Measurements from ENCODE around the gene RARA.
"Not testable (repeated sequence)": the region's sequence is repeated elsewhere in the genome, so short reads cannot be mapped to it uniquely, and the experiment has no call there.

The RARA gene

DNA sequence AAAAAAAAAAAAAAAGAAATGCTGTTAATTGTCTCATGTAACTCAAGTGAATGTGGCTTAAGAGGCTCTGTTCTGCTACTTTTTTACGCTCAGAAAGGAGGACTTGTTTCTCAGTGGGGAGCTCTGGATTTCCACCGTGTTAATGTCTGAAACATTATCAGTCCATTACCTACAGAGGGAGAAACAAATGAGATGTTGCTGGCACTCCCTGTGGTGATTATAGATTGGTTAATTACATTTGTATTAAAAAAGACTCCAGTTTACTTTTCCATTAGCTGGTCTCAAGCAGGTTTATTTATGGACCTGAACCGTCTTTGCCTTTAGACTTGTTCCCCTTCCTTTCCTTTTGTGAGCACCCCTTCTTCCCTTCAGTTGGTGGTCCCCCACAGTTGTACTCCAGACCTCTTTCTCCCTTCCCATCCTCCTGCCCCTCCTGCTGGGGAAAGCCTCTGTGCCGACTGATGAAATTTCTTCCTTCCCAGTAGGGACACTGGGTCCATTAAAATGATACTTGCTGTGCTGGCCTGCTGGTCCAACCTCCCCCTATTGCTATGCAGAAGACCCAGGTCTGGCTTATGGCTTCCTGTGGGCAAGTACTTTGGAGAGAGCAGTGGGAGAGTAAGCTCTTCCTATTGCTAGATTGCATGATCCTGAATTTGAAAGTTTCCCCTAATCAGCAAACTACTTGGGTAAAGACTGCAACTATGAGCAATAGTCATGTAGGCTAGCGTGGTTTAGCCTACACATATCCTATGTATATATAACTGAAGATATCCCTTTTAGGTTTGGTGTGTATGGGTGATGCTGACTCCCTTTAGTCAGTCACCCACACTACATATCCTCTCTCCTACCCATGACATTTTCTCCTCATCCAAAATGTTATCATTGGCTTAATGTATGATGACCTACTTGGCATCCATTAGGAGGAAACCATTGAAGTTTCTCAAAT, 13.2 kb upstream of the RARA start:
- DNase-seq (ENCODE audit: low read depth, low spot score), result no peak
- H3K4me3 ChIP-seq (ENCODE audit: low read length), result no peak overlapping the region

DNA sequence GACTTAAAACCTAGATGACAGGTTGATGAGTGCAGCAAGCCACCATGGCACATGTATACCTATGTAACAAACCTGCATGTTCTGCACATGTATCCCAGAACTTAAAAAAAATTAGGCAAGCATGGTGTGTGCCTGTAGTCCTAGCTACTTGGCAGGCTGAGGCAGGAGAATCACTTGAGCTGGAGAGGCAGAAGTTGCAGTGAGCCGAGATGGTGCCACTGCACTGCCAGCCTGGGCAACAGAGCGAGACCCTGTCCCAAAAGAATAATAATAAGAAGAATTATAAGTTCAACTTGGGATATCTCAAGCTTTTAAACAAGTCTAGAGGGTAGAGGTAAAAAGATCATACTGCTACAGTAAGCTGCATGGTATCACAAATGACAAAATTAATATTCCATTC, 11.5 kb upstream of the RARA start:
- no peak for DNase-seq (ENCODE audit: low read depth, low spot score)

GRCh38 chr17:40298726-40299125, 10.3 kb upstream of the RARA start:
- H3K4me3 ChIP-seq (ENCODE audit: low read length), result no peak overlapping the region
- DNase-seq (ENCODE audit: low read depth, low spot score), result no peak

More for the DNA sequence above, 11.5 kb upstream of the RARA start:
- H3K4me3 ChIP-seq (ENCODE audit: low read length), result no peak overlapping the region

DNA sequence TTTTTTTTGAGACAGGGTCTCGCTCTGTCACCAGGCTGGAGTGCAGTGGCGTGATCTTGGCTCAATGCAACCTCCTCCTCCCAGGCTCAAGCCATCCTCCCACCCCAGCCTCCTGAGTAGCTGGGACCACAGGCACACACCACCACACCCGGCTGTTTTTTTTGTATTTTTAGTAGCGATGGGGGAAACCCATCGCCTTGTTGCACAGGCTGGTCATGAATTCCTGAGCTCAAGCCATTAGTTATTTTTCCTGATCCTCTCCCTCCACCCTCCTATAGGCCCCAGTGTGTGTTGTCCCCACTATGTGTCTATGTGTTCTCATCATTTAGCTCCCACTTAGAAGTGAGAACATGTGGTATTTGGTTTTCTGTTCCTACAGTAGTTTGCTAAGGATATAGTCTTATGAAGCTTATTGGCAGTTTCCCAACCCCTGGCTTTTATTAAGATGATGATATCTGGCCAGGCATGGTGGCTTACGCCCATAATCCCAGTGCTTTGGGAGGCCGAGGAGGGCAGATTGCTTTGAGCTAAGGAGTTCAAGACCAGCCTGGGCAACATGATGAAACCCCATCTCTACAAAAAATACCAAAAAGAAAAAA, 9.7 kb upstream of the RARA start:
- DNase-seq (ENCODE audit: low read depth, low spot score); H3K4me3 ChIP-seq (ENCODE audit: low read length): not testable (repeated sequence)

- DNase-seq (ENCODE audit: low read depth, low spot score), result no peak
- no peak overlapping the region for H3K4me3 ChIP-seq (ENCODE audit: low read length)
Observed at GRCh38 chr17:40301315-40301714, 7.7 kb upstream of the RARA start.

DNA sequence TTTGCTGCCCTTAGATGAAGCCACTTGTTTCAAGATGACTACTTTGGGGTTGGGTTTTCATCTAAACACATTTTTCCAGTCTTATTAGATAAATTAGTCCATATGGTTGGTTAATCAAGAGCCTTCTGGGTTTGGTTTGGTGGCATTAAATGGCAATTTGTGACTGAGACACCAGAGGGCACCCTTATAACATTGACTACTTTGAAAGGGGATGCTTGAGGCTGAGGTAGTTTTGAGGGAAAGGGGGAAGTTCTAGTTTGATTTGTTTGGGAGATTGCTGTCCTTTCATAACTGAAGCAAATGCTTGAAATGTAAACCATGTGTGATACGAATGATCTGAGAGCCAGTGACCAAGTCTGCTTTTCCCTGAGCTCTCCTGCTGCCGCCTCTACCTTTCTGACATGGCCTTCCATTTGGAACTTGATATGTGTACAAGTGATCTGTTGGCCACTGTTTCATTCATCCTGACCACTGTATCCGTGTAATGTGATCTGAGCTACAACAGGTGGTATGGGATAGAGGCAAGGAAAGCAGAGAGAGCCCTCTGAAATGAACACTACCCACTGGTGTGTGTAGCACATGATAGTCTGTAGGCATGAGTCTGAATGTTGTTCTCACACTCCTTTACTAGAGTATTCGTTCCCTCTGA, 5.8 kb upstream of the RARA start:
- no peak for DNase-seq (ENCODE audit: low read depth, low spot score)

DNA sequence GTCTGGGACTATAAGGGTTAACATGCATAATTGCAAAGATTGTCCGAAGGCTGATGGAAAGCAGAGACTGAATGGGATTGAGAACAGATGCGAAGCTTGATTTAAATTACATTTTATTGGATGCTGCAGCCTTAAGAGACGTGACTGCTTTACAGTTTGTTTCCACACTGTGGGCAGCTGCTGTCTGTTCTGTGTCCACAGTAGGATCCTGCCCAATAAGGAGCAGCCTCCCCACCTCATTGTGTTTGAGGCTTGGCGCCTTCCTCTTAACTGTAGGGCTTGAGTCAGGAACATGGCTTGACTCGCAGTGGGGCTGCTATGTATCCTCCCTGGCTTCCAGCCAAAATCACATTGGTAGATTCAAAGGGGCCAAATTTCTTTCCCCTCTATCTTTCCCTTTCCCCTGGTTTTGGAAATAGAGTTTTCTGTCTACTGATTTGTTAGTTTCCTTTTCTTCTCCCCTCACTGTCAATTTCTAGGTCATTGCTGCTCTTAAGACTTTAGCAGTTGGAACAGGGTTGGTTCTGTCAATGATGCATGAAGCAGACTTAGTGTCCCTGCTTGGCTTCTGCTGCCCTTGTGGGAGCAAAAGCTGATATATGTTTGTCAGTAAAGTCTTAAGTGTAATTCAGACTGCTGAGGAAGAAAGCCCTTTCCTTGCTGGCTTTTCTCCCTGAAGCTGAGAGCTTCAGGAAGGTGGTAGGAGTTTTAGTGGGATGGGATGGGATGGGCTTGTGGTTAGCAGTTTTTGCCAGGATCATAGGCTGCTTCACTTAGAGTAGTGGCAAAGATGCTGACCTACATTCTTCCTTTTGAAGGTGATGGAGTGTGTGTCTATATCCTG, 5.0 kb upstream of the RARA start:
- no peak for DNase-seq (ENCODE audit: low read depth, low spot score)
- H3K4me3 ChIP-seq (ENCODE audit: low read length), result no peak overlapping the region

More for the DNA sequence above, 5.8 kb upstream of the RARA start:
- no peak overlapping the region for H3K4me3 ChIP-seq (ENCODE audit: low read length)

- not testable (repeated sequence) for DNase-seq (ENCODE audit: low read depth, low spot score); H3K4me3 ChIP-seq (ENCODE audit: low read length)
Observed at GRCh38 chr17:40304552-40304863, 4.5 kb upstream of the RARA start.

DNA sequence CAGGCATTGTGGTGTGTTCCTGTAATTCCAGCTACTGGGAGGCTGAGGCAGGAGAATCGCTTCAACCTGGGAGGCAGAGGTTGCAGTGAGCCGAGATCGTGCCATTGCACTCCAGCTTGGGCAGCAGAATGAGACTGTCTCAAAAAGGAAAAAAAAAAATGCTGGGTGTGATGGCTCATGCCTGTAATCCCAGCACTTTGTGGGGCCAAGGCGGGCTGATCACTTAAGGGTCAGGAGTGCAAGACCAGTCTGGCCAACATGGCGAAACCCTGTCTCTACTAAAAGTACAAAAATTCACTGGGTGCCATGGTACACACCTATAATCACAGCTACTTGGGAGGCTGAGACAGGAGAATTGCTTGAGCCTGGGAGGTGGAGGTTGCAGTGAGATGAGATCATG, 4.1 kb upstream of the RARA start:
- not testable (repeated sequence) for DNase-seq (ENCODE audit: low read depth, low spot score); H3K4me3 ChIP-seq (ENCODE audit: low read length)

DNA sequence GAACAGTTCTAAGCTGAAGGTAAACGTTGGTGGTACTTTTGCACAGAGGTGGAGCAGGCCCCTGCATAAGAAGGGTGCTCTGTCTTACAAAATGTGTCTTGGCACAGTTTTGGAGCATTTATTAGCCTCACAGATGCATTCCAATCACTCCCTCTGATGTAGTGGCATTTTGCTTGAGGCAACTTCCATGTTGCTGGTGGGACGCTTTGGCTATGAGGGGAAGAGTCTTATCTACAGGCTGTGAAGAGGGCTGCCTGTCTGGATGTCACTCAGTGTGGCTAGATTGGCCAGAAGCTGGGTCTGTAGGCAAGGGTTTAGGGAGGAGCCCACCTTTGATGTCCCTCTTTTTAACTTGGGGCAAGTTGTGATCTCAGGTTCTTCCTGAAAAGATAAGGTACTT, 2.6 kb upstream of the RARA start:
- H3K4me3 ChIP-seq (ENCODE audit: low read length), result no peak overlapping the region
- DNase-seq (ENCODE audit: low read depth, low spot score), result no peak

GRCh38 chr17:40307001-40307730, 1.8 kb upstream of the RARA start:
- H3K4me3 ChIP-seq (ENCODE audit: low read length), result no peak overlapping the region
- no peak for DNase-seq (ENCODE audit: low read depth, low spot score)

DNA sequence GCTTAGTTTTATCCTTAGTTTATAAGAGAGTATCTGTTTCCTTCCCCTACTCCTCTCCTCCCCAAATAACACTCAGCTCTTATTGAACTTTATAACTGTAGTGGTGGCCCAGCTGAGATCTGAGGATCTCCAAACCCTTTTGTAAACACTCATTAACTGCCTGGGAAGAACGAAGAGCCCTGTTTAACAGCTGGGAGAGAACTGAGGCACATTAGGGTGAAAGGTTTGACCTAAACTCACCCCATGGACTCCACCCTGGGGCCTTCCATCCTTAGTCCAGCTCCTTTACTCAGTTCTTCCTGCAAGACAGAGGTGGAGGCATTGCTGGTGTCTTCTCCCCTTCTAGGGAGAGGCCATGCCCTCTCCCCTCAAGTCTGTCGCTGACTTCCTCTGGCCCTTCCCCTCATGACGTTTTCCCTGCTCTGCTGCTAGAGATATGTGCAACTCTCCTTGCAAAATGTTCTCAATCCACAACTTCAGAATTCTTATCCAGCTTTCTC, 1.2 kb upstream of the RARA start:
- H3K4me3 ChIP-seq (ENCODE audit: low read length), result no peak overlapping the region
- DNase-seq (ENCODE audit: low read depth, low spot score), result no peak

GRCh38 chr17:40309949-40310510, 1.1 kb downstream of the RARA start:
- DNase-seq (ENCODE audit: low read depth, low spot score), result no peak
- no peak overlapping the region for H3K4me3 ChIP-seq (ENCODE audit: low read length)

GRCh38 chr17:40310882-40311391, 2.0 kb downstream of the RARA start:
- no peak for DNase-seq (ENCODE audit: low read depth, low spot score)
- H3K4me3 ChIP-seq (ENCODE audit: low read length), result no peak overlapping the region

DNA sequence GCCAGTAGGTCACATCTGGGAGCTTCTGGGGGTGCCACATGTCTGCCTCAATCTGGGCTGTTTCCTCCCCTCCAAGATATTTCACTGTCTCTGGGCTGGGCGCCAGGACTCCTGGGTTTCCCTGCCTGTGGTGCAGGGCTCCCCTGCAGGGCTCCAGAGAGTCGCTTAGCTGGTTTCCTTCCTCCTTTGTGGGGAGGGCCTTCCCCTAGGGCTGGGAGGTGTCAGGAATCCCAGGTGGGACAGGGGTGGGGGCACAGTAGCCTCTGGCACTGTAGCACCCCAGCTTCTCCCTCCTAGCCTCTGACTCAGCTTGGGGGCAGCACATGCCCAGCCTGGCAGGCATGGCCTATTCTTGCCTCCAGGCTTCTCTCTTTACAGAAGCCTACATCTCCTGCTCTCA, 2.6 kb downstream of the RARA start:
- DNase-seq (ENCODE audit: low read depth, low spot score), result no peak
- H3K4me3 ChIP-seq (ENCODE audit: low read length), result no peak overlapping the region

DNA sequence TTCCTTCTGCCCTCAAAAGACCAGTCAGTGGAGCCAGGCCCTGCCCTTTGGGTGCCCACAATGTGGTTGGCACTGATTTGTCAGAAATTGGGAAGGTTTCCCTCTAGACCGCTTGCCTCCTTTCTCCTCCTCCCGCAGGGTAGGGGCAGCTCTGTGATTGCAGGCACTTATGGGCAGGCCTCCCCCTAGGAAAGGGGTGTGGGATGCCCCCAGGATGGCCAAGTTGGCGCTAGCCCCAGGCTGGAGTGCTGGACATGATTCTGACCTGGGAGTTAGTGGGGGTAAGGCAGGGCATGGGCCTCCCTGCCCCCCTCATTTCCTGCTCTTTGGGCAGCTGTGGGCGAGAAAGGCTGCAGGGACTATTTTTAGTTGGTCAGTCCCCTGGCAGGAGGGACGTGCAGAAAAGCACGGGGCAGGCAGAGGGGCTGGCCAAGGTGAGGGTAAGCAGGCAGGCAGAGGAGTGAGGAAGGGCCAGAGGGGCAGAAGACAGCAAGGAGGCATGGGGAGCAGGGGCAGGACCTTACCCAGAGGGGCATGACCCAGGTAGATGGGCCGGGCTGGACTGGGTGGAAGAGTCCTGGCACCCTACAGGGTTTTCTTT, 3.3 kb downstream of the RARA start:
- H3K4me3 ChIP-seq (ENCODE audit: low read length), result no peak overlapping the region
- DNase-seq (ENCODE audit: low read depth, low spot score), result no peak

GRCh38 chr17:40312893-40313667, 4.1 kb downstream of the RARA start:
- no peak overlapping the region for H3K4me3 ChIP-seq (ENCODE audit: low read length)
- no peak for DNase-seq (ENCODE audit: low read depth, low spot score)

Data from Jurkat, Clone E6-1 (cell line).